ENCODE data around the gene TPR.

DNA sequence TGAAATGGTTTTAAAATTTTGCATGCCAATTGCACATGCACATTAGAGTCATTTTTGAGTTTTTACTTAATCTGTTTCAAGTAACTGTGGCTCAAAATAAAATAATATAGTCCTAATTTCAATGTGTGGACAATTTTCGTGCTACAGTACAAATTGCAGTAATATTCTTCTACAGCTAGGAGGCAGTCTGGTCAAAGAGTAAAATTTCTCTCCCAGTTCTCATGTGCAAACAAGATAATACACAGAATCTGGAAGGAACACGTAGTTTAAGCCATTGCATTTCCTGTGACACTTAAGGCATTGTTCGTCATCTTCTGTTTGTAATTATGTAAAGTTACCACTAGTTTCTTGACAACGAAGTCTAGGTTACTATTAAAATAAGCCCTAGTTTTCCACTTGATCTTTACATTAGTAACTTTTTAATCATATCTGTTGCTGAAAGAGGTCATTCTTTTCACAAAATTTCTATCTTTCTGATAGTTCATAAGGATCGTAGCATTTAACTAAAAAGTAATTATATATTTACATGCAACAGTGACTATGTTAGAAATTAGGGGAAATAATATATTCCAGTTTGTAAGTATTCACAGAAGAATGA lies 29.5 kb upstream of the TPR start:
- TF ChIP-seq CTCF (IDR thresholded peaks at IDR 0.05) (peak; percentile 87), EZH2 (IDR thresholded peaks at IDR 0.05; ENCODE audit: borderline replicate concordance, insufficient read depth, low read depth, low read length, poor library complexity, severe bottlenecking) (no peak)

All from B cell (primary cell).